BE2C (cell line): ENCODE measurements around the gene SHH.

ENCODE experiments used
- DNase-seq: peaks from one replicate; pipeline ENCODE4 v3.0.0-alpha.2; 2020
- H3K27me3 ChIP-seq: fragments of 250-450 bp; sonication (Bioruptor Pico); 2 replicates; pipeline ENCODE4 v1.5.1; 2020; ENCODE audit warnings: mild to moderate bottlenecking
- H3K36me3 ChIP-seq: fragments of 250-450 bp; sonication (Bioruptor Pico); 2 replicates; pipeline ENCODE4 v1.5.1; 2020; ENCODE audit warnings: mild to moderate bottlenecking
- H3K4me1 ChIP-seq: fragments of 250-450 bp; sonication (Bioruptor Pico); 2 replicates; pipeline ENCODE4 v1.5.1; 2020
- H3K4me3 ChIP-seq: 2 replicates; pipeline ENCODE4 v1.5.1; 2011; ENCODE audit warnings: low read depth, low read length
- H3K9me3 ChIP-seq: fragments of 250-450 bp; sonication (Bioruptor Pico); 2 replicates; pipeline ENCODE4 v1.5.1; 2020
- TF ChIP-seq, protein P1 (sequence below): IDR thresholded peaks from 2 replicates; pipeline ENCODE4 v1.5.1; 2012; ENCODE audit warnings: mild to moderate bottlenecking, low read depth, low read length

SHH gene

DNA sequence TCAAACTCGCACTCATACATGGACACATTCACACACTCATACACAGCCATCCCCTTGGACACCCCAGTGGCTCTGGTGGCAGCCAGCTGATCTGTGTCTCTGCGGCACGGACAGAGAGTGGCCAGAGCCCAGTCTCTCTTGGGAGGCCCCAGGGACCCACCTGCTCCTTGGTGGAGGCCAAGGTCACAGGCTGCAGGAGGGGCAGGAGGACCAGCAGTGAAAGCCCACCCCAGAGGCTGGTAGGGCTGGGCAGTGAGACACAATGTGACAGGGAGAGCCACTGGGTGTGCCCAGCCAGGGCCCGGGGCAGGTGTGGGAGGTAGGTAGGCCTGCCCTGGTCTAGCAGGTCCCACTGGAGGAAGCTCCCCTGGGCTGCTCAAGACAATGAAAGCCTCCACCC, 18.5 kb downstream of the SHH start:
- Histone ChIP-seq H3K36me3 (no peaks in the 10 kb centered on the region), H3K4me3 (no peak overlapping the region), H3K27me3 (peaks cover 23% of the 10 kb centered on the region), H3K9me3 (no peaks in the 10 kb centered on the region; the same call in 1 of the 2 replicates), H3K4me1 (no peaks in the 10 kb centered on the region)
- DNase-seq = no peak
- TF ChIP-seq, protein P1, sequence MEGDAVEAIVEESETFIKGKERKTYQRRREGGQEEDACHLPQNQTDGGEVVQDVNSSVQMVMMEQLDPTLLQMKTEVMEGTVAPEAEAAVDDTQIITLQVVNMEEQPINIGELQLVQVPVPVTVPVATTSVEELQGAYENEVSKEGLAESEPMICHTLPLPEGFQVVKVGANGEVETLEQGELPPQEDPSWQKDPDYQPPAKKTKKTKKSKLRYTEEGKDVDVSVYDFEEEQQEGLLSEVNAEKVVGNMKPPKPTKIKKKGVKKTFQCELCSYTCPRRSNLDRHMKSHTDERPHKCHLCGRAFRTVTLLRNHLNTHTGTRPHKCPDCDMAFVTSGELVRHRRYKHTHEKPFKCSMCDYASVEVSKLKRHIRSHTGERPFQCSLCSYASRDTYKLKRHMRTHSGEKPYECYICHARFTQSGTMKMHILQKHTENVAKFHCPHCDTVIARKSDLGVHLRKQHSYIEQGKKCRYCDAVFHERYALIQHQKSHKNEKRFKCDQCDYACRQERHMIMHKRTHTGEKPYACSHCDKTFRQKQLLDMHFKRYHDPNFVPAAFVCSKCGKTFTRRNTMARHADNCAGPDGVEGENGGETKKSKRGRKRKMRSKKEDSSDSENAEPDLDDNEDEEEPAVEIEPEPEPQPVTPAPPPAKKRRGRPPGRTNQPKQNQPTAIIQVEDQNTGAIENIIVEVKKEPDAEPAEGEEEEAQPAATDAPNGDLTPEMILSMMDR = no peak

DNA sequence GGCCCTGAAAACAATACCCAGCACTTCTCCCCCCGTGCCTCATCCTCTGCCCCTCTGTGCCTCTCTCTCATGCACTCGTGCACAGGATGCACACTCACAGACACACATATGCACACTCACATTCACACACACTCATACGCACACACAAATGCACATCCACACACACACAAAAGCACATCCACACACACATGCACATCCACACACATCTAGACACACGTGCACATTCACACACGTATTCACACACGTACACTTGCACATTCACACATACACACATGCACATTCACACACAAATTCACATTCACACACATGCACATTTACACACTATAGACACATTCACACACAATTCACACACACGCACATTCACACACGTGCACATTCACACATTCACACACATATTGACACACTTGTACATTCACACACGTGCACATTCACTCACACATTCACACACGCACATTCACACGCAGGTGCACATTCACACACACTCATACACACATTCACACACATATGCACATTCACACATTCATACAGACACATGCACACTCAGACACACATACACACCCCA, 19.2 kb downstream of the SHH start:
- Histone ChIP-seq H3K27me3 (peaks cover 22% of the 10 kb centered on the region), H3K9me3 (no peaks in the 10 kb centered on the region; the same call in 1 of the 2 replicates), H3K4me3 (no peak overlapping the region), H3K36me3 (no peaks in the 10 kb centered on the region), H3K4me1 (no peaks in the 10 kb centered on the region)
- TF ChIP-seq, protein P1 = no peak
- DNase-seq = no peak

DNA sequence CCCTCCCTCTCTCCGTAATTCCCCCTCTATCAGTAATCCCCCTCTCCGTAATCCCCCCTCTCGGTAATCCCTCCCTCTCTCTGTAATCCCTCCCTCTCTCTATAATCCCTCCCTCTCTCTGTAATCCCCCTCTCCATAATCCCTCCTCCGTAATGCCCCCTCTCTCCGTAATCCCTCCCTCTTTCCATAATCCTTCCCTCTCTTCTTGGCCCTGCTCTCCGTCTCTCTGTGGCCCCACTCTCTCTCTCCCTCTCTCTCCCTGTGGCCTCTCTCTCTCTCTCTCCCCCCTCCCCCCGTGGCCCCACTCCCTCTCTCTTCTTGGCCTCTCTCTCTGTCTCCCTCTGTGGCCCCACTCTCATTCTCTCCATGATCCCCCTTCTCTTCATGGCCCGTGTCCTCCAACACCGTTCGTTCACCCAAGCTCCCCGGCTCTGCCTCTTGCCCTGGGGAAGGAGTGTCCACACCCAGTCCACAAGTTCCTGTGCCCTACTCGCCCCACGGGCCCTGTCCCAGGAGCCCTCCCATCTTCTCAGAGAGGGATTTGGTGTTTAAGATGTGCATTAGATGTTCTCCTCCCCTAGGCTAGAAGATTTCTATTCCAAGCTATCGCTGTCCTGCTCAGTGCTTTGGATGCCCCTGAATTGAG, 19.8 kb downstream of the SHH start:
- Histone ChIP-seq H3K27me3 (peaks cover 26% of the 10 kb centered on the region), H3K4me1 (no peaks in the 10 kb centered on the region), H3K9me3 (no peaks in the 10 kb centered on the region; the same call in 1 of the 2 replicates), H3K4me3 (no peak overlapping the region), H3K36me3 (no peaks in the 10 kb centered on the region)
- DNase-seq = no peak
- TF ChIP-seq, protein P1 = no peak

DNA sequence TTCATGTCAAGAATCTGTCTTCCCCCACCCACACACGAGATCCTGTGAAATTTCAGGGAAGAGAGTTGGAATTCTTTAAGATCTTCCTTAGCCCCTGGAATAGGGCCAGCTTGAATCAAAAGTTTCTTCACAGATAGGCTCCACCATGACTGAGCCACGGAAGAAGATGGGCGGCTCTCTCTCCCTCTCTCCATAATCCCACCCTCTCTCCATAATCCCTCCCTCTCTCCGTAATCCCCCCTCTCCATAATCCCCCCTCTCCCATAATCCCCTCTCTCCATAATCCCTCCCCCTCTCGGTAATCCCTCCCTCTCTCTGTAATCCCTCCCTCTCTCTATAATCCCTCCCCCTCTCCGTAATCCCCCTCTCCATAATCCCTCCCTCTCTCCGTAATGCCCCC, 20.4 kb downstream of the SHH start:
- Histone ChIP-seq H3K9me3 (no peaks in the 10 kb centered on the region; the same call in 1 of the 2 replicates), H3K36me3 (no peaks in the 10 kb centered on the region), H3K4me3 (no peak overlapping the region), H3K27me3 (peaks cover 30% of the 10 kb centered on the region), H3K4me1 (no peaks in the 10 kb centered on the region)
- TF ChIP-seq, protein P1 = no peak
- DNase-seq = no peak

DNA sequence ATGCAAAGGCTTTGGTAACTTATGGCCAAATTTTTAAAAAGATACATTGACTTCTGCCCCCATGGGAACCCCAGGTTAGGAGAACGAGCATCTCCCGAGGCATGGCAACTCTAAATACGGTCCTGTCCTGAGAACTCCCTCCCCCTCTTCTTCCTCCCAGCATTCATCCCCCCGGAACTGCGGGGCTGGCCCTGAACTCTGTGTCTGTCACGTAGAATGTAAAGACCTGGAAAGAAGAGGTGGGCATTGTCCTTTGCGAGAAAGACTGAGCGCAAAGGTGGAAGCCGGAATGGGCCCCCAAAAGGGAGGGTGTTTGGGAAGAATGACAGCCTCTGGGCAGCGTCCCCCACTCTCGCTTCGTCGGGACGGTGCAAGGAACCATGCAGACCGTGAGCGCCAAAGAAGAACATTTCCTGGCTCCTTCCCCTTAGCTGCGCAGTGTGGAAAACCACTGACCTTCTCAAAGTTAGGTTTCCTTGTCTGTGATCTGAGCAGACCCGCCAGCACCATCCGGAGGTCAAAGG, 21.0 kb downstream of the SHH start:
- no peaks in the 10 kb centered on the region for H3K36me3 ChIP-seq
- H3K27me3 ChIP-seq = peaks cover 26% of the 10 kb centered on the region
- H3K4me3 ChIP-seq = no peak overlapping the region
- H3K9me3 ChIP-seq = no peaks in the 10 kb centered on the region; the same call in 1 of the 2 replicates
- no peaks in the 10 kb centered on the region for H3K4me1 ChIP-seq
- TF ChIP-seq, protein P1 = no peak
- DNase-seq = no peak

DNA sequence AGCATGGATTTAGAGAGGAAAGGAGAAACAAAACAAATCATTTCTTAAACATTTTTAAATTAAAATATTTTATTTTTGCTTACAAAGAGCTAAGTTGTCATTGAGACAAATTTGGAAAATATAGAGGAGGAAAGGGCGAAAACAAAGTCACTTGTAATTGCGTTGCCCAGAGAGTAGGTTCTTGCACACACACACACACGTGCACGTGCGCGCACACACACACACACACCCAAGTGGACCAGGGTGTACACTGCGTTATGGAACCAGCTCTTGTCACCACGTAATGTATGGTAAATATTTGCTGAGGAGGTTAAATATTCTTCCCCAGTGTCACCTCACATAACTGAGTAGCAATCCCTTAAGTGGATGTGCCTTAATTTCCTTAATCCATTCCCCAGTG, 21.6 kb downstream of the SHH start:
- H3K36me3 ChIP-seq = no peaks in the 10 kb centered on the region
- TF ChIP-seq, protein P1 = no peak
- no peaks in the 10 kb centered on the region; the same call in 1 of the 2 replicates for H3K9me3 ChIP-seq
- no peak for DNase-seq
- no peaks in the 10 kb centered on the region for H3K4me1 ChIP-seq
- H3K27me3 ChIP-seq = peaks cover 20% of the 10 kb centered on the region
- no peak overlapping the region for H3K4me3 ChIP-seq
